Measurements from ENCODE around the gene TRMT10C.

DNA sequence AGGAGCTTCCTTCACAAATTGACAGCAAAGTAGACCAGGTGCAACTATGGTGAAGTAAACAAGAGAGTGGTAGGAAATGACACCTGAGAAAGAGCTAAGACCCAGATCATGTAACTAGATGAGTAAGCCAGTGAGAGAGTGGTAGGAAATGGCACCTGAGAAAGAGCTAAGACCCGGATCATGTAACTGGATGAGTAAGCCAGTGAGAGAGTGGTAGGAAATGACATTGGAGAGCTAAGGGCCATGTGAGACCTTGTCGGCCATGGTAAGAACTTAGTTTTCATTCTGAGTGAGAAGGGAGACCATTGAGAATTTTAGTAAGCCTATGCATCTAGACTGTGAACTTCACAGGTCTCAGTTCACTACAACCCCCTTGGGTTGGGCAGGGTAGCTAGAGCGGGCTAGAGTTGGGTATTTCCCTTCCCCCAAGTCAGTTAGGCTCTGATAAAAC, 43.2 kb upstream of the TRMT10C start:
- TF ChIP-seq POLR2A (IDR thresholded peaks at IDR 0.05), result no peak
- TF ChIP-seq, protein P1, sequence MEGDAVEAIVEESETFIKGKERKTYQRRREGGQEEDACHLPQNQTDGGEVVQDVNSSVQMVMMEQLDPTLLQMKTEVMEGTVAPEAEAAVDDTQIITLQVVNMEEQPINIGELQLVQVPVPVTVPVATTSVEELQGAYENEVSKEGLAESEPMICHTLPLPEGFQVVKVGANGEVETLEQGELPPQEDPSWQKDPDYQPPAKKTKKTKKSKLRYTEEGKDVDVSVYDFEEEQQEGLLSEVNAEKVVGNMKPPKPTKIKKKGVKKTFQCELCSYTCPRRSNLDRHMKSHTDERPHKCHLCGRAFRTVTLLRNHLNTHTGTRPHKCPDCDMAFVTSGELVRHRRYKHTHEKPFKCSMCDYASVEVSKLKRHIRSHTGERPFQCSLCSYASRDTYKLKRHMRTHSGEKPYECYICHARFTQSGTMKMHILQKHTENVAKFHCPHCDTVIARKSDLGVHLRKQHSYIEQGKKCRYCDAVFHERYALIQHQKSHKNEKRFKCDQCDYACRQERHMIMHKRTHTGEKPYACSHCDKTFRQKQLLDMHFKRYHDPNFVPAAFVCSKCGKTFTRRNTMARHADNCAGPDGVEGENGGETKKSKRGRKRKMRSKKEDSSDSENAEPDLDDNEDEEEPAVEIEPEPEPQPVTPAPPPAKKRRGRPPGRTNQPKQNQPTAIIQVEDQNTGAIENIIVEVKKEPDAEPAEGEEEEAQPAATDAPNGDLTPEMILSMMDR (IDR thresholded peaks at IDR 0.05 in 8 of 11, conservative IDR thresholded peaks at IDR 0.05 in 3 of 11), result no peak
